Hematopoietic multipotent progenitor cell treated with erythropoietin and hydrocortisone succinate and interleukin-3 and kit ligand, for 17 days (in vitro differentiated cells): ENCODE results near the gene MXD1.

Experiments used
- DNase-seq: peaks from one replicate; pipeline ENCODE4 v3.0.0-alpha.2; 2015; ENCODE audit warnings: low spot score

Gene MXD1

DNA sequence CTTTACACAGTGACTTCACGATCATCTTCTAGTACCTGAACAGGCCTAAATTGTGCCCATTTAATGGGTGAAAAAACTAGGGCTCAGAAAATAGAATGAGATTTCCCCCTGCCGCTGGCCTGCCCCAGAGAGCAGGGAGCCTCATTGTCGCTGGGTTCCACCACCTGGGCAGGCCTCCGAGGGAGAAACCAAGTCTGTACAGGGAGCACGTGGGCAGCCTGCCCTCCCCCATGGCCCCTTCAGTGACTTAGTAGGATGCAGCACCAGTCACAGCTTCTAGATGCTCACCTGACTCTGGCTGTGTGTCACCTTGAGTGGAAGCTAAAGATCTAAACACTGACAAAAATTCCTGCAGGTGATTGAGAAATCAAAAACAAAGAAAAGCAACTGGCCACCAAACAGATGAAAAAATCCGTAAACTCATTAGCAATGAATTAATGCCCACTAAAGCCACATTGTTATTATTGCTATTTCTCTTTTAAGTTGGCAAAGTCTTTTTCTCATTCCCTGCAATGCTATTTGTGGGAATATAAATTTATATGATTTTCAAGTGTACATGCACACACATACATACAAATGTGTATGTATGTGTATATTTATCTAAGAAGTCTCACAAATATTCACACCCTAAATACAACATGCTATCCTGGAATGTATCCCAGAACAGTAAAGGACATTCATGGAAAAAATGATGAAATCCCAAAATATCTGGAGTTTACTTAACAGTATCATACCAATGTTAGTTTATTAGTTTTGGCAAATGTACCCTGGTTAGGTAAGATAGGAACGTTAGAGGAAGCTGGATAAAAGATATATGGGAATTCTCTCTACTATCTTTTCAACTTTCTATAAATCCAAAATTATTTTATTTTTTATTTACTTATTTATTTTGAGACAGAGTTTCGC lies 65.2 kb downstream of the MXD1 start:
- no peak for DNase-seq

DNA sequence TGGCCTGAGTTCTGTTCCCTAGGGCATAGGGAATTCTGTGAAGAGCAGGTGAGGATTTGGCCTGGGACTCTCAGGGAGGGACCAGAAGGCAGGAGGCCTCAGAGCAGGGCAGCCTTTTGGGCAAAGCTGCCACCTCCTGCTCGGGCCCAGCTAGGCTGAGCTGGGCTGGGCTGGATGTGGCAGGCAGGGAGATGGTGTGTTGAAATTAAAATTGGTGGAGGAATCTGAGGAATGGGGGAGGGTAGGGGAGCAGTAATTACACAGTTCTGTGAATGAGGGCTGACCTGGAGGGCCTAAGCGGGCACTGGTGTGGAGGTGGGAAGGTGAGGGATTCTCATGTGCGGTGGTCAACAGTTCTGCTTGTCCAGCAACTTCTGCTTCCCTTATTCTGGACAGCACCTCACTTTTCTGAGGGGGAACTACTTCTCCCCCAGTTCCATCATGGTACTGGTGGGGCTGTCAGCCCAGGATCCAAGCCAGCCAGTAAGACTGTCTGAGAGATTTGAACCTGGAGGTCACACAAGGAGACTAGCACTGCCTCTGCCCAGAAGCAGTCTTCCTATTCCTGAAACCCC lies 68.6 kb downstream of the MXD1 start:
- DNase-seq = no peak

DNA sequence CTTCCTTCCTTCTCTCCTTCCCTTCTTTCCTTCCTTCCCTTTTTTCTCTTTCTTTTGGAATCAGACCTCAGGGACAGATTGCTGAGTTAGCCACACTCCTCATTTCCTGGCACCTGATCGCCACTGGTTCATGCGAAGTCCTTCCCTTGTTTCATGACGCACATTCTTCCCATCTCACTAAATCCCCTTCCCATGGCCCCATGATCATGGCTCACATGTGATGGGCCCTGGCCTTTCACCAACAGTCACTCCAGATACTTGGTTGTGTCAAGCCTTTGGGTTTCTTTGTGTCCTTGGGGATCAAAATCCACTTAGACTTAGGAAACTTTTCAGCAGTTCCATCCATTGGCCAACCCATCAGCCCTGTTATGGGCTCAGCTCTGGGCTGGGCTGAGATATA lies 70.3 kb downstream of the MXD1 start:
- no peak for DNase-seq

DNA sequence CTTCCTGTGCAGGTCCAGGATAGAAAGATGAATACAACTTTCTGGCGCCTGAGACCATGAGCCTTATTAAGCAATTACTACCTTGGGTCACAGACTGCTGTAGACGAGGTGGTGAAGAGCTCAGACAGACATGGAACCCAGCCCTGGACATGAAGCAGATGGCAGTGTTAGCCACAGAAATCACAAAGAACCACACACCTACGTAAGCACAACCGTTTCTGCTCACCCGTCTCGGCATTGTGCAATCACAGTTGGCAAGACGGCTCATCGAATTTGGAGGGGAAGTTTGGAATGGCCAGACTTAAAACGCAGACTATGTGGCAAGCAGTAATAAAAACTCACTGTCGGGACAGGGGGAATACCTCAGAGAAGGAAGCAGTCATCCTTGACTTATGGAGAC lies 70.8 kb downstream of the MXD1 start:
- DNase-seq = no peak

- DNase-seq = no peak
These were observed 71.8 kb downstream of the MXD1 start for GRCh38 chr2:69986691-69987090.

DNA sequence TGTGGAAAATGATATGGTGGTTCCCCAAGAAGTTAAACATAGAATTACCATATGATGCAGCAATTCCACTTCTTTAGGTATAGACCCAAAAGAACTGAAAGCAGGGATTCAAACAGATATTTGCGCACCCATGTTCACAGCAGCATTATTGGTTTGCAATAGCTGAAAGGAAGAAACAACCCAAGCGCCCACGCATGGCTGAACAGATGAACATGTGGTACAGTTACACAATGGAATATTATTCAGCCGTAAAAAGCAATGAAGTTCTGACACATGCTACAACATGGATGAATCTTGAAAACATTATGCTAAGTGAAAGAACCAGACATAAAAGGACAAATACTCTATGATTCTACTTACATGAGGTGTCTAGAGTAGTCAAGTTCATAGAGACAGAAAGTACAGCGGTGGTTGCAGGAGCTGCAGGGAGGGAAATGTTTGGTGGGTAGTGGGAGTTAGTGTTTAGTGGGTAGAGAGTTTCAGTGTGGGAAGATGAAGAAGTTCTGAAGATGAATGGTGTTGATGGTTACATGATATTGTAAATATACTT lies 73.3 kb downstream of the MXD1 start:
- DNase-seq = no peak

DNA sequence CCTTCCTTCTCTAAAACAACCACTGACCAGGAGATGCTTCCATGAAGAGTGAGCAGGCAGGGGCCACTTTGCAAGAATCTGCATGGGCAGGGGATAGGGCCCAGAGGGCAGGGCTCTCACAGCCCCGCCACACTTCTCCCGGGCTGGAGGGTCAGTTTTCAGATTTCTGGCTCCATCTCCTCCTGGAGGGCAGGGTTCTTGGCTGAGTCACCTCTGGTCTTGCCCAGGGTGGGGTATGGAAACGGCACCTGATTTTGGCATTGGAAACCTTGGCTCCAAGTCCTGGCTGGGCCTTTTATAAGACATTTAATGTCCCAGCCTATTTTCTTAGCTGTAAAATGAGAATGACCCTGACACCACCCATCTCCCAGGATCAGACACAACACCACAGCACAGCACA lies 74.1 kb downstream of the MXD1 start:
- DNase-seq = no peak

DNA sequence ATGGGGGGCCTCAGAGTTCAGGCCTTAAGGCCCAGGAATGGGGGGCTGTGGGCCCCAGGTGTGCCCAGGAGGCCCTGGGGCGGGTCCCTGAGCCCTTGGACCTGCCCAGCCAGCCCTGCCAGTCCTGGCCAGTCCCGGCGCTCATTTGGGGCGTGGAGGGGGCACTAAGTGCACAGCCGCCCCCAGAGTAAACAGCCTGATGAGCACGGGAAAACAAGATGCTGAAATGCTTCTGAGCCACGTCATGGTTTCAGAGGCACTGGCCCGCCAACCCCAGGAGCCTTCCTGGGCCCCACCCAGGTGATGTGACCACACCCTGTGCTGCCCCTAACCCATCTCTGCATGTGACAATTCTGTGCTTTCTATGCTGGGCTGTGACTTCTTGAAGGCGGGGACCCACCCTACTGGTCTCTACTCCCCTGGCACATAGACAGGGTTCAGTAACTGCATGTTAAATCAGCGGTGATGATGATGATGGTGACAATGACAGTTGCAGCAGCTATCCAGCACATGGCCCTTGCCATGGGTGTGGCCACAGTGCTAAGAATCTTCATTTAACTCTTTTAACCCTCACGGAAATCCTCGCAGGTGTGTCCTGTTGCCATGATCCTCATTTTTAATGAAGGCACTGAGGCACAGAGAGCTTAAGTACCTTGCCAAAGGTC lies 74.7 kb downstream of the MXD1 start:
- no peak for DNase-seq
